ENCODE data around the gene NUP214. TPM values are rescaled to one million over a fixed set of nuclear protein-coding genes. Genes with fewer than 3 reads are reported as not detected.

Gene NUP214
- total and polyA plus RNA-seq, 4 donors: 16.6 to 44.3 (median 34.0) TPM

GRCh38 chr9:131167936-131168335 is 42.5 kb downstream of the NUP214 start:
- Histone ChIP-seq H3K36me3 (ENCODE audit: control insufficient read depth, insufficient read depth, low read length) (peaks cover 6% of the 10 kb centered on the region), H3K4me1 (ENCODE audit: control insufficient read depth, insufficient read depth, low read length) (no peaks in the 10 kb centered on the region), H3K9me3 (ENCODE audit: control insufficient read depth, insufficient read depth, low read length) (no peaks in the 10 kb centered on the region), H3K27ac (ENCODE audit: low read depth, low read length) (no peak overlapping the region), H3K4me3 (ENCODE audit: low read depth, low read length) (no peak overlapping the region), H3K27me3 (ENCODE audit: control insufficient read depth, insufficient read depth, low read length) (no peaks in the 10 kb centered on the region)
- WGBS (ENCODE audit: insufficient coverage): 81% methylated on average over 3 of the region's 4 CpGs
- DNase-seq (ENCODE audit: low read depth in 4 of 6, low spot score in 6 of 6): no peak

DNA sequence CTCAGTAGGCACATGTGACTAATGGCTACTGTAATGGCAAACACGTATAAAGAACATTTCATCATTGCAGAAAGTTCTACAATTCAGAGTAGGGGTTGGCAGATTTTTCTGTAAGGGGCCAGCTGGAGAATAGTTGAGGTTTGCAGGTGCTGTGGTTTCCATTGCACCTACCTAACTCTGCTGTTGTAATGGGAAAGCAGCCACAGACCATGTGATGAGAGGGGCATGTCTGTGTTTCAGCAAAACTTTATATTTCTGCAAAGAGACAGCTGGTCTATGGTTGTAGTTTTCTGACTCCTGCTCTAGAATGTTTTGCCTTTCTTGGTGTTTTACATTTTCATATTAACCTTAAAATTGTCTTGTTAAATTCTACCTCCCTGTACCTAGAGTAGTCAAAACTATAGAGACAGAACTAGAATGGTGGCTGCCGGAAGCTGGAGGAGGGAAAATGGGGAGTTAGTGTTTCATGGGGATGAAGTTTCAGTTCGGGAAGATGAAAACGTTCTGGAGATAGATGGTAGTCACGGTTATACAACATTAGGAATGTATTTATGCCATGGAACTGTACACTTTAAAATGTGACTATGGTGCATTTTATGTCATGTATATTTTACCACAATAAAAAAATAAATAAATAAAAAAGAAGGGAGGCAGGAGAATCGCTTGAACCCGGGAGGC is 44.3 kb downstream of the NUP214 start:
- Histone ChIP-seq H3K36me3 (ENCODE audit: control insufficient read depth, insufficient read depth, low read length) (peaks cover 7% of the 10 kb centered on the region), H3K4me1 (ENCODE audit: control insufficient read depth, insufficient read depth, low read length) (no peaks in the 10 kb centered on the region), H3K27ac (ENCODE audit: low read depth, low read length) (no peak overlapping the region), H3K4me3 (ENCODE audit: low read depth, low read length) (no peak overlapping the region), H3K9me3 (ENCODE audit: control insufficient read depth, insufficient read depth, low read length) (no peaks in the 10 kb centered on the region), H3K27me3 (ENCODE audit: control insufficient read depth, insufficient read depth, low read length) (no peaks in the 10 kb centered on the region)
- WGBS (ENCODE audit: insufficient coverage): 84% methylated on average over 3 of the region's 7 CpGs
- no peak for DNase-seq (ENCODE audit: low read depth in 4 of 6, low spot score in 6 of 6)

DNA sequence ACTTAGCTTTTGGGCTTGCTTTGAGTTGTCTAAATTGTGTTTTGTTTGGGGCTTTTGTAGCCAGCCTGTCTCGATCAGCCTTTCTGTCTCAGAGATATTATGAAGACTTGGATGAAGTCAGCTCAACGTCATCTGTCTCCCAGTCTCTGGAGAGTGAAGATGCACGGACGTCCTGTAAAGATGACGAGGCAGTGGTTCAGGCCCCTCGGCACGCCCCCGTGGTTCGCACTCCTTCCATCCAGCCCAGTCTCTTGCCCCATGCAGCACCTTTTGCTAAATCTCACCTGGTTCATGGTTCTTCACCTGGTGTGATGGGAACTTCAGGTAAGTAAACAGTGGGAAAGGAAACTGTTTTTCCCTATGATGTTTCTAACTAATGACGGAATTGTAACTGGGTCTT is 48.6 kb downstream of the NUP214 start:
- no peak for DNase-seq (ENCODE audit: low read depth in 4 of 6, low spot score in 6 of 6)
- WGBS (ENCODE audit: insufficient coverage): 97% methylated on average over 8 of the region's 10 CpGs
- no peak overlapping the region for H3K27ac ChIP-seq (ENCODE audit: low read depth, low read length)
- H3K4me1 ChIP-seq (ENCODE audit: control insufficient read depth, insufficient read depth, low read length): no peaks in the 10 kb centered on the region
- no peaks in the 10 kb centered on the region for H3K27me3 ChIP-seq (ENCODE audit: control insufficient read depth, insufficient read depth, low read length)
- peaks cover 28% of the 10 kb centered on the region for H3K36me3 ChIP-seq (ENCODE audit: control insufficient read depth, insufficient read depth, low read length)
- no peaks in the 10 kb centered on the region for H3K9me3 ChIP-seq (ENCODE audit: control insufficient read depth, insufficient read depth, low read length)
- H3K4me3 ChIP-seq (ENCODE audit: low read depth, low read length): no peak overlapping the region

GRCh38 chr9:131174681-131175239 is 49.4 kb downstream of the NUP214 start:
- Histone ChIP-seq H3K27ac (ENCODE audit: low read depth, low read length) (no peak overlapping the region), H3K4me3 (ENCODE audit: low read depth, low read length) (no peak overlapping the region), H3K4me1 (ENCODE audit: control insufficient read depth, insufficient read depth, low read length) (no peaks in the 10 kb centered on the region), H3K36me3 (ENCODE audit: control insufficient read depth, insufficient read depth, low read length) (peaks cover 34% of the 10 kb centered on the region), H3K9me3 (ENCODE audit: control insufficient read depth, insufficient read depth, low read length) (no peaks in the 10 kb centered on the region), H3K27me3 (ENCODE audit: control insufficient read depth, insufficient read depth, low read length) (no peaks in the 10 kb centered on the region)
- no peak for DNase-seq (ENCODE audit: low read depth in 4 of 6, low spot score in 6 of 6)
- WGBS (ENCODE audit: insufficient coverage): no CpG with 5 or more reads among the region's 1 CpG

DNA sequence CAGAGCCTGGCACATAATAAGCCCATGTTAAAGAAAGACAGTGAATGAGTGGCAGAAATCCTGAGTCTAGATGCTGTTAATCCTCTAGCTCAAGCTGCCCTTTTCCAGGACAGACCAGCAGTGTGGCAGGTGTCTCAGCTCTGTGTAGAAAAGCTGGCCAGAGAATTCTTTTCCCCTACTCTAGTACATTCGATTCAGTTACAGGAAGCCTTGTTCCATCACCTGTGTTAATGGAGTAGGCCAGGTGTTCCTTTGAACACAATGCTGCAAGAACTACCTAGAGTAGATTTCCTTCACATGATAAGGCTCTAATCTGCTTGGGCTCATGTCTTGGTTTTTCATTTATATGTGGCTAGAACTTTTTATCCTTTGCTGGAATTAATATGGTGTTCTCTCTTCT is 52.5 kb downstream of the NUP214 start:
- Histone ChIP-seq H3K4me1 (ENCODE audit: control insufficient read depth, insufficient read depth, low read length) (no peaks in the 10 kb centered on the region), H3K27me3 (ENCODE audit: control insufficient read depth, insufficient read depth, low read length) (no peaks in the 10 kb centered on the region), H3K4me3 (ENCODE audit: low read depth, low read length) (no peak overlapping the region), H3K9me3 (ENCODE audit: control insufficient read depth, insufficient read depth, low read length) (no peaks in the 10 kb centered on the region), H3K27ac (ENCODE audit: low read depth, low read length) (no peak overlapping the region), H3K36me3 (ENCODE audit: control insufficient read depth, insufficient read depth, low read length) (peaks cover 38% of the 10 kb centered on the region)
- WGBS (ENCODE audit: insufficient coverage): no CpG with 5 or more reads among the region's 1 CpG
- no peak for DNase-seq (ENCODE audit: low read depth in 4 of 6, low spot score in 6 of 6)

DNA sequence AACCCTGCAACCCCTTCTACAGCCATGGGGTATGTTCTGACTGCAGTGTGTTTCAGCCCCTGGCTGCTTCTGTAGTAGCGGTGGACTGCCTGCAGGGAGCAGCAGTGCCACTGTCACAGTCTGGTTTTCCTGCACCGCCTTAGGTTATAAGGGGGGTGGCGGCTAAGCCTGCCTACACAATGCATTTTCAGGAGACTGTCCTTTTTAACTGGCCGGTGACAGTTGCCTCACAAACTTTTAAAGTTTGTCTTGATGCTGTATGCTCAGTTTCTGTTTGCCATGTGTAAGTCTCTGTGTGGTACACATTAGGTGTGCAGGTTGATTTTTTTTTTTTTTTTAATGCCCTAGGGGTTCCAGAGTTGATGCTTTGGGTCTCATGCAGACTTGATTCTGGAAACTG is 53.0 kb downstream of the NUP214 start:
- no peak overlapping the region for H3K27ac ChIP-seq (ENCODE audit: low read depth, low read length)
- no peak overlapping the region for H3K4me3 ChIP-seq (ENCODE audit: low read depth, low read length)
- 48% methylated on average over 2 of the region's 4 CpGs for WGBS (ENCODE audit: insufficient coverage)
- peaks cover 42% of the 10 kb centered on the region for H3K36me3 ChIP-seq (ENCODE audit: control insufficient read depth, insufficient read depth, low read length)
- no peaks in the 10 kb centered on the region for H3K4me1 ChIP-seq (ENCODE audit: control insufficient read depth, insufficient read depth, low read length)
- H3K27me3 ChIP-seq (ENCODE audit: control insufficient read depth, insufficient read depth, low read length): no peaks in the 10 kb centered on the region
- DNase-seq (ENCODE audit: low read depth in 4 of 6, low spot score in 6 of 6): peak in 5 of 6 donors; percentile 10 to 76 (median 39)
- H3K9me3 ChIP-seq (ENCODE audit: control insufficient read depth, insufficient read depth, low read length): no peaks in the 10 kb centered on the region

- H3K4me1 ChIP-seq (ENCODE audit: control insufficient read depth, insufficient read depth, low read length): no peaks in the 10 kb centered on the region
- no peak for DNase-seq (ENCODE audit: low read depth in 4 of 6, low spot score in 6 of 6)
- H3K27me3 ChIP-seq (ENCODE audit: control insufficient read depth, insufficient read depth, low read length): no peaks in the 10 kb centered on the region
- peaks cover 40% of the 10 kb centered on the region for H3K36me3 ChIP-seq (ENCODE audit: control insufficient read depth, insufficient read depth, low read length)
- no peak overlapping the region for H3K27ac ChIP-seq (ENCODE audit: low read depth, low read length)
- 100% methylated on average over 1 of the region's 1 CpG for WGBS (ENCODE audit: insufficient coverage)
- no peaks in the 10 kb centered on the region for H3K9me3 ChIP-seq (ENCODE audit: control insufficient read depth, insufficient read depth, low read length)
- H3K4me3 ChIP-seq (ENCODE audit: low read depth, low read length): no peak overlapping the region
Observed at GRCh38 chr9:131178926-131179325, 53.5 kb downstream of the NUP214 start.

DNA sequence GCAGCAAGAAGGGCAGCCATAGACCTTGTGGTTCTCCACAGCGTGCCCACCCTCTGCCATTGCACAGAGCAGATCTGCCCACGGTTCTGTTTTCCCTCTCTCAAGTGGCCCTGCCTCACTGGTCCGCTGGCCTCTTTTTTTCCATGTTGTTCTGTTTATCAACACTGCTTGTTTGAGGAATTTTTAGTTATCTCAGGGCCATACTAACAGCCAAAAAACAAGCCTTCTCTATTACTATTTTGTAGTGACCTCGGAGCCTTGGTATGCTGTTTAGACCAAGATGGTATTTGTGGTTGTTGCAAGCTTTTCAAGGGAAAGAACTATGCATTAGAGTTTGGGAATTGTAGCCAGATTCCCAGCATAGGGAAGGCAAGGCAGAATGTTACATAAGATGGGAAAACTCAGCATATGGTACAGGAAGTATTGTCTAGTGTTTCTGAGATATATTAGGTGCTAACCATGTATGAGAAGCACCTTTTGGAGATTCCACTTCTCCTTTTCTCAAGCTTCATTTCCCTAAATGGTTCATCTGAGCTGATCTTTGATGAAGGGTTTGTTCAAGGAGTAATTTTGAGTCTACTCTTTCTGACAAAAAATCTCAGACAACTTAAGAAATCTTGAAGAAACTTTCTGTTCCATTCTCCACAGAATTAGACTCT is 54.3 kb downstream of the NUP214 start:
- WGBS (ENCODE audit: insufficient coverage): 84% methylated on average over 3 of the region's 4 CpGs
- Histone ChIP-seq H3K36me3 (ENCODE audit: control insufficient read depth, insufficient read depth, low read length) (peaks cover 37% of the 10 kb centered on the region), H3K27me3 (ENCODE audit: control insufficient read depth, insufficient read depth, low read length) (no peaks in the 10 kb centered on the region), H3K4me1 (ENCODE audit: control insufficient read depth, insufficient read depth, low read length) (no peaks in the 10 kb centered on the region), H3K9me3 (ENCODE audit: control insufficient read depth, insufficient read depth, low read length) (no peaks in the 10 kb centered on the region), H3K27ac (ENCODE audit: low read depth, low read length) (no peak overlapping the region), H3K4me3 (ENCODE audit: low read depth, low read length) (no peak overlapping the region)
- no peak for DNase-seq (ENCODE audit: low read depth in 4 of 6, low spot score in 6 of 6)

- Histone ChIP-seq H3K4me1 (ENCODE audit: control insufficient read depth, insufficient read depth, low read length) (no peaks in the 10 kb centered on the region), H3K9me3 (ENCODE audit: control insufficient read depth, insufficient read depth, low read length) (no peaks in the 10 kb centered on the region), H3K36me3 (ENCODE audit: control insufficient read depth, insufficient read depth, low read length) (peaks cover 30% of the 10 kb centered on the region), H3K27me3 (ENCODE audit: control insufficient read depth, insufficient read depth, low read length) (no peaks in the 10 kb centered on the region), H3K27ac (ENCODE audit: low read depth, low read length) (no peak overlapping the region), H3K4me3 (ENCODE audit: low read depth, low read length) (no peak overlapping the region)
- DNase-seq (ENCODE audit: low read depth in 4 of 6, low spot score in 6 of 6): peak in 1 of 6 donors; percentile 21
- no CpG with 5 or more reads among the region's 6 CpGs for WGBS (ENCODE audit: insufficient coverage)
Observed at GRCh38 chr9:131180454-131180853, 55.1 kb downstream of the NUP214 start.
